Hematopoietic multipotent progenitor cell treated with erythropoietin and hydrocortisone succinate and interleukin-3 and kit ligand, for 6 days (in vitro differentiated cells): ENCODE measurements around the gene MIER1.
"Not testable (repeated sequence)": the region's sequence is repeated elsewhere in the genome, so short reads cannot be mapped to it uniquely, and the experiment has no call there.

Source experiments
- DNase-seq: peaks from one replicate; pipeline ENCODE4 v3.0.0-alpha.2; 2015

The MIER1 gene

GRCh38 chr1:66924756-66925557 is at the start of gene MIER1, which contains the start of gene DNAI4:
Gene MIER1 (plus strand): TSS chr1:66924990. CDS start chr1:66925029, 39 bp downstream.
Gene DNAI4 (minus strand): TSS chr1:66924856. CDS start chr1:66924831, 25 bp downstream.
- peak; percentile 98 for DNase-seq

- DNase-seq, result no peak
Measured at GRCh38 chr1:66876664-66877063, 48.1 kb upstream of the MIER1 start.

- no peak for DNase-seq
Measured at GRCh38 chr1:66889030-66889429, 35.8 kb upstream of the MIER1 start.

GRCh38 chr1:66890621-66891020 is 34.2 kb upstream of the MIER1 start:
- no peak for DNase-seq

- no peak for DNase-seq
Measured at GRCh38 chr1:66893712-66894111, 31.1 kb upstream of the MIER1 start.

GRCh38 chr1:66915203-66915602 is 9.6 kb upstream of the MIER1 start:
- DNase-seq, result not testable (repeated sequence)

GRCh38 chr1:66916320-66916719 is 8.5 kb upstream of the MIER1 start:
- peak; percentile 95 for DNase-seq

- DNase-seq, result no peak
Measured at GRCh38 chr1:66917476-66917875, 7.3 kb upstream of the MIER1 start.

- no peak for DNase-seq
Measured at GRCh38 chr1:66919063-66919462, 5.7 kb upstream of the MIER1 start.

GRCh38 chr1:66919828-66920227 is 5.0 kb upstream of the MIER1 start:
- no peak for DNase-seq

- DNase-seq, result no peak
Measured at GRCh38 chr1:66920543-66920942, 4.2 kb upstream of the MIER1 start.

- no peak for DNase-seq
Measured at GRCh38 chr1:66925558-66925910, 744 bp downstream of the MIER1 start.

GRCh38 chr1:66925944-66926343 is 1.2 kb downstream of the MIER1 start:
- no peak for DNase-seq

- peak; percentile 35 for DNase-seq
Measured at GRCh38 chr1:66927528-66927927, 2.7 kb downstream of the MIER1 start.

GRCh38 chr1:66929146-66929688 is 4.4 kb downstream of the MIER1 start:
- no peak for DNase-seq

GRCh38 chr1:66929691-66929998 is 4.9 kb downstream of the MIER1 start:
- DNase-seq, result no peak

GRCh38 chr1:66929999-66930822 is 5.4 kb downstream of the MIER1 start:
- DNase-seq, result peak; percentile 95

- no peak for DNase-seq
Measured at GRCh38 chr1:66930823-66931174, 6.0 kb downstream of the MIER1 start.

GRCh38 chr1:66931590-66931989 is 6.8 kb downstream of the MIER1 start:
- DNase-seq, result no peak

GRCh38 chr1:66932291-66932690 is 7.5 kb downstream of the MIER1 start:
- DNase-seq, result no peak

GRCh38 chr1:66933887-66934700 is 9.3 kb downstream of the MIER1 start:
- no peak for DNase-seq

- no peak for DNase-seq
Measured at GRCh38 chr1:66937529-66938234, 12.9 kb downstream of the MIER1 start.

- no peak for DNase-seq
Measured at GRCh38 chr1:66938613-66939012, 13.8 kb downstream of the MIER1 start.
